ENCODE results near the gene UTP4. TPM values are rescaled to one million over a fixed set of nuclear protein-coding genes. Genes with fewer than 3 reads are reported as not detected.
"Not testable (repeated sequence)": the region's sequence is repeated elsewhere in the genome, so short reads cannot be mapped to it uniquely, and the experiment has no call there.

Gene UTP4
- total RNA-seq, 2 donors from 2014 or later, result 11.4 to 29.6 TPM

GRCh38 chr16:69119536-69119935 lies 12.9 kb upstream of the UTP4 start:
- Histone ChIP-seq H3K4me3 (no peak overlapping the region), H3K27me3 (no peaks in the 10 kb centered on the region), H3K27ac (no peak overlapping the region), H3K4me1 (peaks cover 0 to 13% of the 10 kb centered on the region in 2 donors), H3K9me3 (no peaks in the 10 kb centered on the region), H3K36me3 (peaks cover 37% of the 10 kb centered on the region)
- TF ChIP-seq CTCF (IDR thresholded peaks at IDR 0.05), result no peak
- no peak for DNase-seq (ENCODE audit: low spot score)

GRCh38 chr16:69120096-69120664 lies 12.3 kb upstream of the UTP4 start:
- Histone ChIP-seq H3K4me3 (no peak overlapping the region), H3K27me3 (no peaks in the 10 kb centered on the region), H3K4me1 (peaks cover 0 to 13% of the 10 kb centered on the region in 2 donors), H3K9me3 (no peaks in the 10 kb centered on the region), H3K27ac (no peak overlapping the region), H3K36me3 (peaks cover 32% of the 10 kb centered on the region)
- no peak for DNase-seq (ENCODE audit: low spot score)
- TF ChIP-seq CTCF (IDR thresholded peaks at IDR 0.05), result no peak

GRCh38 chr16:69123910-69124309 lies 8.5 kb upstream of the UTP4 start:
- Histone ChIP-seq H3K27me3 (no peaks in the 10 kb centered on the region), H3K4me3 (no peak overlapping the region), H3K27ac (no peak overlapping the region), H3K36me3 (peaks cover 27% of the 10 kb centered on the region), H3K4me1 (peaks cover 0 to 11% of the 10 kb centered on the region in 2 donors), H3K9me3 (no peaks in the 10 kb centered on the region)
- no peak for DNase-seq (ENCODE audit: low spot score)
- TF ChIP-seq CTCF (IDR thresholded peaks at IDR 0.05), result peak; percentile 59 to 72

GRCh38 chr16:69124406-69124805 lies 8.0 kb upstream of the UTP4 start:
- H3K4me1 ChIP-seq; H3K4me3 ChIP-seq; DNase-seq (ENCODE audit: low spot score): not testable (repeated sequence)

GRCh38 chr16:69124961-69125360 lies 7.5 kb upstream of the UTP4 start:
- not testable (repeated sequence) for H3K9me3 ChIP-seq; H3K4me3 ChIP-seq; H3K27ac ChIP-seq; DNase-seq (ENCODE audit: low spot score); H3K27me3 ChIP-seq
- peaks cover 17% of the 10 kb centered on the region for H3K36me3 ChIP-seq
- peaks cover 0 to 12% of the 10 kb centered on the region in 2 donors for H3K4me1 ChIP-seq

More at GRCh38 chr16:69124406-69124805, 8.0 kb upstream of the UTP4 start:
- H3K27me3 ChIP-seq, H3K27ac ChIP-seq, H3K9me3 ChIP-seq: not testable (repeated sequence)
- H3K36me3 ChIP-seq, result peaks cover 22% of the 10 kb centered on the region

GRCh38 chr16:69126221-69126620 lies 6.2 kb upstream of the UTP4 start:
- H3K4me3 ChIP-seq, result no peak overlapping the region
- no peak overlapping the region for H3K27ac ChIP-seq
- peaks cover 0 to 20% of the 10 kb centered on the region in 2 donors for H3K4me1 ChIP-seq
- H3K9me3 ChIP-seq, result no peaks in the 10 kb centered on the region
- peaks cover 5% of the 10 kb centered on the region for H3K36me3 ChIP-seq
- no peak for DNase-seq (ENCODE audit: low spot score)
- no peak for TF ChIP-seq CTCF (IDR thresholded peaks at IDR 0.05)
- no peaks in the 10 kb centered on the region for H3K27me3 ChIP-seq

GRCh38 chr16:69126801-69127200 lies 5.6 kb upstream of the UTP4 start:
- not testable (repeated sequence) for H3K4me3 ChIP-seq; H3K27me3 ChIP-seq; H3K27ac ChIP-seq; H3K9me3 ChIP-seq; H3K36me3 ChIP-seq; DNase-seq (ENCODE audit: low spot score)
- peaks cover 0 to 24% of the 10 kb centered on the region in 2 donors for H3K4me1 ChIP-seq
